HL-60 (cell line): ENCODE results near the gene ZNF841.

Experiments
- DNase-seq, 2 experiments: peaks; one replicate each; pipeline ENCODE4 v3.0.0-alpha.2; 2010 to 2020; ENCODE audit warnings: low read depth in 1 of 2, low spot score in 1 of 2
- H3K27ac ChIP-seq: fragments of 250-450 bp; sonication (Bioruptor Pico); replicated peaks from 2 replicates; pipeline ENCODE4 v1.5.1; 2020; ENCODE audit warnings: mild to moderate bottlenecking, moderate library complexity
- H3K27me3 ChIP-seq: fragments of 250-450 bp; sonication (Bioruptor Pico); 2 replicates; pipeline ENCODE4 v1.5.1; 2021; ENCODE audit warnings: mild to moderate bottlenecking, moderate library complexity; ENCODE audit not compliant: insufficient read depth, poor library complexity, severe bottlenecking
- H3K4me3 ChIP-seq: replicated peaks from 2 replicates; pipeline ENCODE4 v1.5.1; 2011; ENCODE audit warnings: mild to moderate bottlenecking, control low read depth, low read length; ENCODE audit not compliant: insufficient read depth
- GABPA ChIP-seq: IDR thresholded peaks from 2 replicates; pipeline ENCODE4 v1.6.1; 2012; ENCODE audit warnings: low read depth
- POLR2AphosphoS5 ChIP-seq: IDR thresholded peaks from 2 replicates; pipeline ENCODE4 v1.6.1; 2012; ENCODE audit warnings: low read depth
- SPI1 ChIP-seq: IDR thresholded peaks from 2 replicates; pipeline ENCODE4 v1.6.1; 2012; ENCODE audit warnings: low read depth, mild to moderate bottlenecking, borderline replicate concordance
- TF ChIP-seq, protein P1 (sequence below): IDR thresholded peaks from 2 replicates; pipeline ENCODE4 v1.6.1; 2012; ENCODE audit warnings: low read depth; ENCODE audit not compliant: insufficient replicate concordance
- TF ChIP-seq, protein P2 (sequence below): IDR thresholded peaks from one replicate; pipeline ENCODE4 v1.5.1; 2011; ENCODE audit warnings: low read length, control low read depth, inconsistent platforms; ENCODE audit not compliant: insufficient read depth

ZNF841 gene

DNA sequence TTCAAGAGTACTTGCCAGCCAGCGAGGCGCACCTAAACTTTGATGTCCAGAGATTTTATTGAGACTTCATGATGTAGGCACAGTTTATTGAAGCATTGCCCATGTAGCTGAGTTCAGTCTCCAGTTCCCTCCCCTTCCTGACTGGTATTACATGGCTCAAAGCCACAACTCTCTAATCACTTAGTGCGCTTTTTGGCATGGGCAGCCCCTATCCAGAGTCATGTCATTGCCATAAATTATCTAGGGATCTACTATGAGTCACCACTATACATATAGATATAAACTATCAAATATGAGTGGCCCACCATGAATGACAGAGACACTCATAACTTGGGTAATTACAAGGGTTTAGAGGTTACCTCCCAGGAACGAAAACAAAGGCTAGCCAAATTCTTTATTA is 75.1 kb downstream of the ZNF841 start:
- DNase-seq = no peak
- TF ChIP-seq, protein P1, sequence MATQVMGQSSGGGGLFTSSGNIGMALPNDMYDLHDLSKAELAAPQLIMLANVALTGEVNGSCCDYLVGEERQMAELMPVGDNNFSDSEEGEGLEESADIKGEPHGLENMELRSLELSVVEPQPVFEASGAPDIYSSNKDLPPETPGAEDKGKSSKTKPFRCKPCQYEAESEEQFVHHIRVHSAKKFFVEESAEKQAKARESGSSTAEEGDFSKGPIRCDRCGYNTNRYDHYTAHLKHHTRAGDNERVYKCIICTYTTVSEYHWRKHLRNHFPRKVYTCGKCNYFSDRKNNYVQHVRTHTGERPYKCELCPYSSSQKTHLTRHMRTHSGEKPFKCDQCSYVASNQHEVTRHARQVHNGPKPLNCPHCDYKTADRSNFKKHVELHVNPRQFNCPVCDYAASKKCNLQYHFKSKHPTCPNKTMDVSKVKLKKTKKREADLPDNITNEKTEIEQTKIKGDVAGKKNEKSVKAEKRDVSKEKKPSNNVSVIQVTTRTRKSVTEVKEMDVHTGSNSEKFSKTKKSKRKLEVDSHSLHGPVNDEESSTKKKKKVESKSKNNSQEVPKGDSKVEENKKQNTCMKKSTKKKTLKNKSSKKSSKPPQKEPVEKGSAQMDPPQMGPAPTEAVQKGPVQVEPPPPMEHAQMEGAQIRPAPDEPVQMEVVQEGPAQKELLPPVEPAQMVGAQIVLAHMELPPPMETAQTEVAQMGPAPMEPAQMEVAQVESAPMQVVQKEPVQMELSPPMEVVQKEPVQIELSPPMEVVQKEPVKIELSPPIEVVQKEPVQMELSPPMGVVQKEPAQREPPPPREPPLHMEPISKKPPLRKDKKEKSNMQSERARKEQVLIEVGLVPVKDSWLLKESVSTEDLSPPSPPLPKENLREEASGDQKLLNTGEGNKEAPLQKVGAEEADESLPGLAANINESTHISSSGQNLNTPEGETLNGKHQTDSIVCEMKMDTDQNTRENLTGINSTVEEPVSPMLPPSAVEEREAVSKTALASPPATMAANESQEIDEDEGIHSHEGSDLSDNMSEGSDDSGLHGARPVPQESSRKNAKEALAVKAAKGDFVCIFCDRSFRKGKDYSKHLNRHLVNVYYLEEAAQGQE = no peak
- TF ChIP-seq, protein P2, sequence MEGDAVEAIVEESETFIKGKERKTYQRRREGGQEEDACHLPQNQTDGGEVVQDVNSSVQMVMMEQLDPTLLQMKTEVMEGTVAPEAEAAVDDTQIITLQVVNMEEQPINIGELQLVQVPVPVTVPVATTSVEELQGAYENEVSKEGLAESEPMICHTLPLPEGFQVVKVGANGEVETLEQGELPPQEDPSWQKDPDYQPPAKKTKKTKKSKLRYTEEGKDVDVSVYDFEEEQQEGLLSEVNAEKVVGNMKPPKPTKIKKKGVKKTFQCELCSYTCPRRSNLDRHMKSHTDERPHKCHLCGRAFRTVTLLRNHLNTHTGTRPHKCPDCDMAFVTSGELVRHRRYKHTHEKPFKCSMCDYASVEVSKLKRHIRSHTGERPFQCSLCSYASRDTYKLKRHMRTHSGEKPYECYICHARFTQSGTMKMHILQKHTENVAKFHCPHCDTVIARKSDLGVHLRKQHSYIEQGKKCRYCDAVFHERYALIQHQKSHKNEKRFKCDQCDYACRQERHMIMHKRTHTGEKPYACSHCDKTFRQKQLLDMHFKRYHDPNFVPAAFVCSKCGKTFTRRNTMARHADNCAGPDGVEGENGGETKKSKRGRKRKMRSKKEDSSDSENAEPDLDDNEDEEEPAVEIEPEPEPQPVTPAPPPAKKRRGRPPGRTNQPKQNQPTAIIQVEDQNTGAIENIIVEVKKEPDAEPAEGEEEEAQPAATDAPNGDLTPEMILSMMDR = no peak
- no peak for TF ChIP-seq POLR2AphosphoS5
- TF ChIP-seq GABPA = no peak
- TF ChIP-seq SPI1 = no peak

More for the DNA sequence above, 75.1 kb downstream of the ZNF841 start:
- Histone ChIP-seq H3K27ac (no peak overlapping the region), H3K4me3 (no peak overlapping the region), H3K27me3 (no peaks in the 10 kb centered on the region)
